Panc1 (cell line): ENCODE measurements around the gene MED9. TPM values are rescaled to one million over a fixed set of nuclear protein-coding genes. Genes with fewer than 3 reads are reported as not detected.

ENCODE experiments used
- ATAC-seq: fragments of 200-7000 bp; cut with Tn5 transposase; 2 replicates; pipeline ENCODE4 v1.9.1; 2020; ENCODE audit warnings: mild to moderate bottlenecking, moderate library complexity
- BruUV-seq: library from RNA; stranded (reverse); fragments of 400-500 nt; replicated peaks from 2 replicates; lab custom pipeline; 2021; lab: Mats Ljungman, UMichigan
- CTCF ChIA-PET: fragments of 300-600 bp; sonication (Branson Sonifier 250); formaldehyde crosslinking; loops from one replicate; lab custom pipeline; 2022; ENCODE audit warnings: antibody characterized with exemption; lab: Charles Lee
- POLR2A ChIA-PET: fragments of 300-600 bp; sonication (Branson Sonifier 250); formaldehyde crosslinking; loops from one replicate; lab custom pipeline; 2022; ENCODE audit warnings: antibody characterized with exemption; lab: Charles Lee
- DNase-seq: peaks from one replicate; pipeline ENCODE4 v3.0.0-alpha.2; 2010; ENCODE audit warnings: low read depth, low spot score
- H3K27ac ChIP-seq: 2 replicates; pipeline ENCODE4 v1.5.1; 2011; ENCODE audit warnings: mild to moderate bottlenecking, low read length, inconsistent platforms
- H3K27me3 ChIP-seq: fragments of 200-500 bp; sonication (Bioruptor generic); 2 replicates; pipeline ENCODE4 v1.6.0; 2014; ENCODE audit warnings: low read length, inconsistent platforms; ENCODE audit not compliant: control insufficient read depth, insufficient read depth
- H3K36me3 ChIP-seq: fragments of 200-500 bp; sonication (Bioruptor generic); 2 replicates; pipeline ENCODE4 v1.5.1; 2014; ENCODE audit warnings: inconsistent platforms, mild to moderate bottlenecking, low read length, moderate library complexity; ENCODE audit not compliant: control insufficient read depth, insufficient read depth
- H3K4me1 ChIP-seq: 2 replicates; pipeline ENCODE4 v1.5.1; 2011; ENCODE audit warnings: inconsistent platforms, mild to moderate bottlenecking, low read length, moderate library complexity; ENCODE audit not compliant: control insufficient read depth, insufficient read depth
- H3K4me3 ChIP-seq, 2 experiments: 2 replicates each; pipeline ENCODE4 v1.5.1; 2011 to 2012; ENCODE audit warnings: low read depth in 2 of 2, low read length in 2 of 2, mild to moderate bottlenecking in 2 of 2, inconsistent platforms in 1 of 2, moderate library complexity in 1 of 2
- H3K9me3 ChIP-seq: fragments of 200-500 bp; sonication (Bioruptor generic); 2 replicates; pipeline ENCODE4 v1.5.1; 2014; ENCODE audit warnings: low read depth, mild to moderate bottlenecking, inconsistent platforms, low read length, moderate library complexity; ENCODE audit not compliant: control insufficient read depth, insufficient read depth
- POLR2AphosphoS5 ChIP-seq: IDR thresholded peaks from 2 replicates; pipeline ENCODE4 v1.6.1; 2012; ENCODE audit warnings: mild to moderate bottlenecking, low read depth, low read length, moderate library complexity
- SIN3A ChIP-seq: IDR thresholded peaks from 2 replicates; pipeline ENCODE4 v1.6.1; 2012; ENCODE audit warnings: low read depth, mild to moderate bottlenecking, low read length, moderate library complexity, borderline replicate concordance; ENCODE audit not compliant: insufficient read depth
- TCF7L2 ChIP-seq: IDR thresholded peaks from 2 replicates; pipeline ENCODE4 v1.6.1; 2011; ENCODE audit warnings: mild to moderate bottlenecking, low read depth, low read length, inconsistent platforms
- in situ Hi-C: cut with HindIII; loops from 2 replicates; pipeline ENCODE4 v1.10.0; 2016; ENCODE audit warnings: low sequenced_read_pairs, low pct_unique_long_range_greater_than_20kb
- intact Hi-C: fragments of 100-400 bp; cut with micrococcal nuclease; formaldehyde crosslinking; loops from one replicate; pipeline ENCODE4 v1.10.0; 2022; ENCODE audit not compliant: unreplicated experiment
- total RNA-seq: library from RNA; stranded (reverse); gene quantifications from one replicate; pipeline ENCODE4 v1.2.1, GENCODE V29; 2021; ENCODE audit not compliant: unreplicated experiment
- TF ChIP-seq, protein P1 (sequence below), 2 experiments: IDR thresholded peaks; 2 replicates each; pipeline ENCODE4 v1.6.1; 2011 to 2012; ENCODE audit warnings: low read depth in 2 of 2, control low read depth in 1 of 2, low read length in 1 of 2, mild to moderate bottlenecking in 1 of 2, moderate library complexity in 1 of 2; ENCODE audit not compliant: insufficient read depth in 1 of 2
- TF ChIP-seq, protein P2 (sequence below): fragments of 450-650 bp; IDR thresholded peaks from 2 replicates; pipeline ENCODE4 v1.5.1; 2017; ENCODE audit warnings: mild to moderate bottlenecking

MED9 gene
- total RNA-seq, 1 experiment from 2014 or later: 11.1 TPM

DNA sequence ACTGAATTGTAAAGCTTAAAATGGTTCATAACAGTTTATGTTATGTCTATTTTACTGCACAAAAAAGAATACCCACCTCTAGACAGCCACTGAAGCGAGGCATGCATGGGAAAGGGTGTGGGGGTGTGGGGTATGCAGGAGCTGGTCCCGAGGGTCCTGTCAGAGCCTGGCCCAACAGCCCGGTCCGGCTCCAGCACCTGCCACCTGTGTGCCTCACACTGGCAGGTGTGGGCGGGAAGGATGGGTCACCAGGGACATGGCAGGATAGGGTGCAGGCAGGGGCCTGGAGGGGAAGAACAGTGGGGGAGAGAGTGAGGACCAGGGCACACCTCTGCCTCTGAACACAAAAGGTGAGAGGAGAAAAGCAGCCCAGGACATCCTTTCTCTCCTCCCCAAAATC is 42.2 kb downstream of the MED9 start:
- no peak overlapping the region for H3K27ac ChIP-seq
- intact Hi-C loops: no loop called here
- no peaks in the 10 kb centered on the region for H3K36me3 ChIP-seq
- H3K27me3 ChIP-seq: no peaks in the 10 kb centered on the region
- no TSS peak for BruUV-seq
- in situ Hi-C loops: no loop called here
- no peak for ATAC-seq
- TF ChIP-seq TCF7L2: no peak
- TF ChIP-seq POLR2AphosphoS5: no peak
- TF ChIP-seq, protein P1, sequence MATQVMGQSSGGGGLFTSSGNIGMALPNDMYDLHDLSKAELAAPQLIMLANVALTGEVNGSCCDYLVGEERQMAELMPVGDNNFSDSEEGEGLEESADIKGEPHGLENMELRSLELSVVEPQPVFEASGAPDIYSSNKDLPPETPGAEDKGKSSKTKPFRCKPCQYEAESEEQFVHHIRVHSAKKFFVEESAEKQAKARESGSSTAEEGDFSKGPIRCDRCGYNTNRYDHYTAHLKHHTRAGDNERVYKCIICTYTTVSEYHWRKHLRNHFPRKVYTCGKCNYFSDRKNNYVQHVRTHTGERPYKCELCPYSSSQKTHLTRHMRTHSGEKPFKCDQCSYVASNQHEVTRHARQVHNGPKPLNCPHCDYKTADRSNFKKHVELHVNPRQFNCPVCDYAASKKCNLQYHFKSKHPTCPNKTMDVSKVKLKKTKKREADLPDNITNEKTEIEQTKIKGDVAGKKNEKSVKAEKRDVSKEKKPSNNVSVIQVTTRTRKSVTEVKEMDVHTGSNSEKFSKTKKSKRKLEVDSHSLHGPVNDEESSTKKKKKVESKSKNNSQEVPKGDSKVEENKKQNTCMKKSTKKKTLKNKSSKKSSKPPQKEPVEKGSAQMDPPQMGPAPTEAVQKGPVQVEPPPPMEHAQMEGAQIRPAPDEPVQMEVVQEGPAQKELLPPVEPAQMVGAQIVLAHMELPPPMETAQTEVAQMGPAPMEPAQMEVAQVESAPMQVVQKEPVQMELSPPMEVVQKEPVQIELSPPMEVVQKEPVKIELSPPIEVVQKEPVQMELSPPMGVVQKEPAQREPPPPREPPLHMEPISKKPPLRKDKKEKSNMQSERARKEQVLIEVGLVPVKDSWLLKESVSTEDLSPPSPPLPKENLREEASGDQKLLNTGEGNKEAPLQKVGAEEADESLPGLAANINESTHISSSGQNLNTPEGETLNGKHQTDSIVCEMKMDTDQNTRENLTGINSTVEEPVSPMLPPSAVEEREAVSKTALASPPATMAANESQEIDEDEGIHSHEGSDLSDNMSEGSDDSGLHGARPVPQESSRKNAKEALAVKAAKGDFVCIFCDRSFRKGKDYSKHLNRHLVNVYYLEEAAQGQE (IDR thresholded peaks at IDR 0.05; ENCODE audit: insufficient read depth in 1 of 2, low read depth in 2 of 2, low read length in 1 of 2): no peak
- TF ChIP-seq, protein P2, sequence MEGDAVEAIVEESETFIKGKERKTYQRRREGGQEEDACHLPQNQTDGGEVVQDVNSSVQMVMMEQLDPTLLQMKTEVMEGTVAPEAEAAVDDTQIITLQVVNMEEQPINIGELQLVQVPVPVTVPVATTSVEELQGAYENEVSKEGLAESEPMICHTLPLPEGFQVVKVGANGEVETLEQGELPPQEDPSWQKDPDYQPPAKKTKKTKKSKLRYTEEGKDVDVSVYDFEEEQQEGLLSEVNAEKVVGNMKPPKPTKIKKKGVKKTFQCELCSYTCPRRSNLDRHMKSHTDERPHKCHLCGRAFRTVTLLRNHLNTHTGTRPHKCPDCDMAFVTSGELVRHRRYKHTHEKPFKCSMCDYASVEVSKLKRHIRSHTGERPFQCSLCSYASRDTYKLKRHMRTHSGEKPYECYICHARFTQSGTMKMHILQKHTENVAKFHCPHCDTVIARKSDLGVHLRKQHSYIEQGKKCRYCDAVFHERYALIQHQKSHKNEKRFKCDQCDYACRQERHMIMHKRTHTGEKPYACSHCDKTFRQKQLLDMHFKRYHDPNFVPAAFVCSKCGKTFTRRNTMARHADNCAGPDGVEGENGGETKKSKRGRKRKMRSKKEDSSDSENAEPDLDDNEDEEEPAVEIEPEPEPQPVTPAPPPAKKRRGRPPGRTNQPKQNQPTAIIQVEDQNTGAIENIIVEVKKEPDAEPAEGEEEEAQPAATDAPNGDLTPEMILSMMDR: no peak
- no peak for TF ChIP-seq SIN3A
- no peak overlapping the region for H3K4me3 ChIP-seq
- ChIA-PET CTCF (no interaction called here), POLR2A (no interaction called here)
- no peaks in the 10 kb centered on the region; the same call in 1 of the 2 replicates for H3K4me1 ChIP-seq
- no peaks in the 10 kb centered on the region for H3K9me3 ChIP-seq
- no peak for DNase-seq

DNA sequence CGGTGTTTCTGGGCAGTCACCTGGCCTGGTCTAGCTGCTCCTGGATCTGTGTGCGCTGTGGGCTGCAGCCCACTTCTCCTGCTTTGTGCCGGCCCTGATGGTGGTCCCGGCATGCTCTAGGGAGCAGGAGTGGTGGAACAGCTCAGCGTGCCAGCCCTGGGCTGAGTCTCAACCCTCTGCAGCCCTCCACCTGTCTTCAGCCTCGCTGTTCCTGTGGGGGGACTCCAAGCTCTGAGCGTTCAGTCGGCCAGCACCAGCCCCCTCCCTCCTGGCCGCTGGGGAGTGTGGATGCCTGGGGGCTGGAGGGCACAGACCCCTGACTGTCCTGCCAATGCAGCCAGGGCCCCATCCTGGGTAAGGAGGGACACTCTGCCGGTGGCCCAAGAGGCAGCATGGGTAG is 43.1 kb downstream of the MED9 start:
- ChIA-PET CTCF (interaction anchor here (0.6 kb wide), 1 partner anchor 24 kb away, joined by 4 read pairs; the partner anchor contains the start of gene RASD1), POLR2A (no interaction called here)
- DNase-seq: no peak
- Histone ChIP-seq H3K36me3 (no peaks in the 10 kb centered on the region), H3K27ac (no peak overlapping the region), H3K4me3 (no peak overlapping the region), H3K27me3 (no peaks in the 10 kb centered on the region), H3K4me1 (no peaks in the 10 kb centered on the region; the same call in 1 of the 2 replicates), H3K9me3 (no peaks in the 10 kb centered on the region)
- ATAC-seq: no peak
- no TSS peak for BruUV-seq
- no peak for TF ChIP-seq TCF7L2
- TF ChIP-seq, protein P2: no peak
- TF ChIP-seq POLR2AphosphoS5: no peak
- TF ChIP-seq SIN3A: no peak
- TF ChIP-seq, protein P1 (IDR thresholded peaks at IDR 0.05; ENCODE audit: insufficient read depth in 1 of 2, low read depth in 2 of 2, low read length in 1 of 2): no peak
- in situ Hi-C loops (no loop called here), intact Hi-C loops (no loop called here)
